H1 (cell line): ENCODE measurements around the gene DESI1. TPM values are rescaled to one million over a fixed set of nuclear protein-coding genes. Genes with fewer than 3 reads are reported as not detected.

Experiments used
- CTCF ChIA-PET: fragments of 300-600 bp; sonication (Branson Sonifier 250); formaldehyde crosslinking; loops from one replicate; lab custom pipeline; 2021; ENCODE audit not compliant: partially characterized antibody; lab: Charles Lee
- POLR2A ChIA-PET: fragments of 300-600 bp; sonication (Branson Sonifier 250); formaldehyde crosslinking; loops from one replicate; lab custom pipeline; 2021; ENCODE audit warnings: inconsistent platforms; ENCODE audit not compliant: partially characterized antibody; lab: Charles Lee
- DNase-seq, 2 experiments: peaks; one replicate each; pipeline versions ENCODE4 v3.0.0 to v3.0.0-alpha.2; 2010 to 2022; ENCODE audit warnings: low spot score in 2 of 2, low read depth in 1 of 2, mixed read lengths in 1 of 2
- FAIRE-seq: peaks from 2 replicates; lab custom pipeline; 2011; peaks lifted over from hg19 to GRCh38; lab: Jason Lieb, UNC
- H2AFZ ChIP-seq: 2 replicates; pipeline ENCODE4 v1.8.1; 2012; ENCODE audit warnings: low read length, inconsistent platforms
- H2AK5ac ChIP-seq: 2 replicates; pipeline ENCODE4 v1.6.1; 2013; ENCODE audit warnings: low read depth, low read length
- H2BK120ac ChIP-seq: replicated peaks from 2 replicates; pipeline ENCODE3; 2013; ENCODE audit warnings: low read depth, low read length, inconsistent platforms
- H2BK12ac ChIP-seq: 2 replicates; pipeline ENCODE4 v1.6.1; 2013; ENCODE audit warnings: low read depth, low read length
- H2BK15ac ChIP-seq: 2 replicates; pipeline ENCODE4 v1.6.1; 2013; ENCODE audit warnings: low read length
- H2BK20ac ChIP-seq: 2 replicates; pipeline ENCODE4 v1.6.1; 2013; ENCODE audit warnings: low read length
- H2BK5ac ChIP-seq: 2 replicates; pipeline ENCODE4 v1.6.1; 2013; ENCODE audit warnings: low read depth, low read length
- H3K14ac ChIP-seq: 2 replicates; pipeline ENCODE4 v1.6.1; 2013; ENCODE audit warnings: inconsistent platforms; ENCODE audit not compliant: insufficient read length
- H3K18ac ChIP-seq: 2 replicates; pipeline ENCODE4 v1.6.1; 2013; ENCODE audit warnings: low read length; ENCODE audit errors: extremely low read depth
- H3K23ac ChIP-seq: 2 replicates; pipeline ENCODE4 v1.6.1; 2013; ENCODE audit warnings: inconsistent platforms; ENCODE audit not compliant: insufficient read length
- H3K23me2 ChIP-seq: 2 replicates; pipeline ENCODE4 v1.6.1; 2013; ENCODE audit warnings: low read depth, low read length
- H3K27ac ChIP-seq: 2 replicates; pipeline ENCODE4 v1.6.1; 2011; ENCODE audit warnings: low read depth, low read length, inconsistent platforms
- H3K27me3 ChIP-seq, 4 experiments: replicated peaks in 1 of 4; 1 replicate in 1 of 4; 2 replicates in 3 of 4; pipeline versions ENCODE4 v1.6.1 to v1.8.1; 2011 to 2013; ENCODE audit warnings: low read length in 3 of 4, mild to moderate bottlenecking in 3 of 4, inconsistent platforms in 2 of 4, mixed read lengths in 2 of 4, moderate library complexity in 1 of 4; ENCODE audit not compliant: control insufficient read depth in 3 of 4, insufficient read depth in 3 of 4; ENCODE audit errors: extremely low read depth in 1 of 4
- H3K36me3 ChIP-seq, 4 experiments: 2 replicates each; pipeline versions ENCODE4 v1.6.1 to v1.8.1; 2011 to 2013; ENCODE audit warnings: mild to moderate bottlenecking in 4 of 4, low read length in 3 of 4, moderate library complexity in 2 of 4, control low read depth in 1 of 4, inconsistent platforms in 1 of 4; ENCODE audit not compliant: insufficient read depth in 4 of 4, control insufficient read depth in 2 of 4
- H3K4ac ChIP-seq: replicated peaks from 2 replicates; pipeline ENCODE3; 2013; ENCODE audit warnings: low read length, low read depth, mixed read lengths, inconsistent platforms; ENCODE audit not compliant: insufficient read length
- H3K4me1 ChIP-seq, 4 experiments: replicated peaks in 1 of 4; 1 replicate in 1 of 4; 2 replicates in 3 of 4; pipeline versions ENCODE4 v1.6.1 to v1.8.1; 2011 to 2013; ENCODE audit warnings: low read length in 3 of 4, inconsistent platforms in 2 of 4, mixed read lengths in 1 of 4; ENCODE audit not compliant: insufficient read depth in 4 of 4, control insufficient read depth in 3 of 4
- H3K4me2 ChIP-seq, 2 experiments: 2 replicates each; pipeline versions ENCODE4 v1.6.1 to v1.8.1; 2011 to 2013; ENCODE audit warnings: low read depth in 2 of 2, low read length in 2 of 2, control low read depth in 1 of 2, inconsistent platforms in 1 of 2, mild to moderate bottlenecking in 1 of 2; ENCODE audit not compliant: insufficient read depth in 1 of 2
- H3K4me3 ChIP-seq, 4 experiments: fragments of 200-600, 300-600 bp in 1 of 4; sonication (generic), shearing (Covaris generic), sonication (Bioruptor Twin) in 1 of 4; 2 replicates each; pipeline versions ENCODE4 v1.5.1 to v1.8.1; 2011 to 2016; ENCODE audit warnings: low read length in 4 of 4, low read depth in 3 of 4, control low read depth in 2 of 4, inconsistent platforms in 2 of 4, mild to moderate bottlenecking in 2 of 4, mixed read lengths in 1 of 4, moderate library complexity in 1 of 4; ENCODE audit not compliant: insufficient read depth in 2 of 4; ENCODE audit errors: extremely low read depth in 1 of 4
- H3K56ac ChIP-seq: replicated peaks from 2 replicates; pipeline ENCODE3; 2013; ENCODE audit warnings: low read depth, mild to moderate bottlenecking, mixed read lengths, low read length, inconsistent platforms; ENCODE audit not compliant: insufficient read length
- H3K79me1 ChIP-seq: 2 replicates; pipeline ENCODE4 v1.6.1; 2013; ENCODE audit warnings: low read depth, low read length, control low read depth
- H3K79me2 ChIP-seq, 2 experiments: 2 replicates each; pipeline versions ENCODE4 v1.6.1 to v1.8.1; 2012 to 2013; ENCODE audit warnings: low read length in 2 of 2, mild to moderate bottlenecking in 2 of 2, inconsistent platforms in 1 of 2; ENCODE audit not compliant: insufficient read depth in 2 of 2, control insufficient read depth in 1 of 2
- H3K9ac ChIP-seq, 4 experiments: replicated peaks in 1 of 4; 1 replicate in 1 of 4; 2 replicates in 3 of 4; pipeline versions ENCODE4 v1.6.1 to v1.8.1; 2011 to 2013; ENCODE audit warnings: low read depth in 3 of 4, low read length in 3 of 4, control low read depth in 2 of 4, mild to moderate bottlenecking in 2 of 4, moderate library complexity in 2 of 4, inconsistent platforms in 1 of 4; ENCODE audit errors: extremely low read depth in 1 of 4
- H3K9me3 ChIP-seq, 2 experiments: 2 replicates each; pipeline versions ENCODE4 v1.6.1 to v1.8.1; 2012 to 2013; ENCODE audit warnings: mild to moderate bottlenecking in 2 of 2, moderate library complexity in 2 of 2, control low read depth in 1 of 2, inconsistent platforms in 1 of 2, low read depth in 1 of 2, low read length in 1 of 2, mixed read lengths in 1 of 2; ENCODE audit not compliant: insufficient read depth in 2 of 2
- H4K20me1 ChIP-seq, 2 experiments: replicated peaks in 1 of 2; 2 replicates each; pipeline versions ENCODE3 to v1.8.1; 2011 to 2013; ENCODE audit warnings: inconsistent platforms in 2 of 2, low read length in 2 of 2, mild to moderate bottlenecking in 1 of 2; ENCODE audit not compliant: insufficient read depth in 2 of 2, control insufficient read depth in 1 of 2
- H4K5ac ChIP-seq: 2 replicates; pipeline ENCODE4 v1.6.1; 2013; ENCODE audit warnings: low read length, low read depth, mixed read lengths, inconsistent platforms; ENCODE audit not compliant: insufficient read length
- H4K8ac ChIP-seq: 2 replicates; pipeline ENCODE4 v1.8.0; 2013; ENCODE audit warnings: mild to moderate bottlenecking, moderate library complexity, low read length, inconsistent platforms; ENCODE audit not compliant: insufficient read depth; ENCODE audit errors: extremely low read depth
- H4K91ac ChIP-seq: replicated peaks from 2 replicates; pipeline ENCODE3; 2013; ENCODE audit warnings: low read length, mixed read lengths, inconsistent platforms; ENCODE audit not compliant: insufficient read length
- CHD1 ChIP-seq: IDR thresholded peaks from 2 replicates; pipeline ENCODE4 v1.6.1; 2012; ENCODE audit warnings: low read depth, low read length, improper control_type of control experiment
- HDAC6 ChIP-seq: IDR thresholded peaks from one replicate; pipeline ENCODE4 v1.7.1; 2012; ENCODE audit warnings: low read depth, mild to moderate bottlenecking, inconsistent platforms, low read length, moderate library complexity
- POLR2A ChIP-seq, 2 experiments: IDR thresholded peaks; 1 replicate in 1 of 2; 2 replicates in 1 of 2; pipeline ENCODE4 v1.6.1; 2011; ENCODE audit warnings: low read depth in 2 of 2, low read length in 2 of 2, mild to moderate bottlenecking in 2 of 2; ENCODE audit errors: control extremely low read depth in 1 of 2
- RBBP5 ChIP-seq: IDR thresholded peaks from 2 replicates; pipeline ENCODE4 v1.7.1; 2012; ENCODE audit warnings: low read depth, mild to moderate bottlenecking, inconsistent platforms, low read length, moderate library complexity, borderline replicate concordance
- SAP30 ChIP-seq: fragments of 300-600 bp; sonication (generic); IDR thresholded peaks from 2 replicates; pipeline ENCODE4 v1.7.1; 2012; ENCODE audit warnings: low read length, moderate library complexity, mild to moderate bottlenecking, inconsistent platforms; ENCODE audit not compliant: insufficient read depth, insufficient replicate concordance
- SIX5 ChIP-seq: IDR thresholded peaks from 2 replicates; pipeline ENCODE4 v1.6.1; 2011; ENCODE audit warnings: mild to moderate bottlenecking, low read depth, low read length
- SP4 ChIP-seq: IDR thresholded peaks from 2 replicates; pipeline ENCODE4 v1.6.1; 2012; ENCODE audit warnings: low read length, inconsistent platforms
- TAF1 ChIP-seq: IDR thresholded peaks from 2 replicates; pipeline ENCODE4 v1.6.1; 2011; ENCODE audit warnings: mild to moderate bottlenecking, low read depth, low read length
- TBP ChIP-seq: IDR thresholded peaks from 2 replicates; pipeline ENCODE4 v1.6.1; 2011; ENCODE audit warnings: low read depth, low read length, improper control_type of control experiment
- TCF12 ChIP-seq: IDR thresholded peaks from 2 replicates; pipeline ENCODE4 v1.6.1; 2011; ENCODE audit warnings: low read depth, mild to moderate bottlenecking, low read length
- WGBS, 2 experiments: shearing (Covaris generic) in 1 of 2; methylation state at CpG; one replicate each; pipeline versions ENCODE4 v1.1.6 to v1.1.7; 2013 to 2015; ENCODE audit warnings: low lambda C conversion rate in 2 of 2, mixed read lengths in 2 of 2, inconsistent platforms in 1 of 2, low coverage in 1 of 2, missing lambda C conversion rate in 1 of 2; ENCODE audit not compliant: insufficient replicate concordance in 2 of 2, insufficient coverage in 1 of 2, insufficient read length in 1 of 2; ENCODE audit errors: extremely low coverage in 1 of 2, missing lambda C conversion rate in 1 of 2; 5-methylcytosine and 5-hydroxymethylcytosine counted together
- polyA plus RNA-seq, 7 experiments: library from polyadenylated mRNA; depleted of rRNA in 3 of 7; stranded (reverse) in 5 of 7; unstranded in 2 of 7; fragments of >200 nt in 5 of 7; fragments of 200-250 nt in 2 of 7; gene quantifications; 1 replicate in 5 of 7; 2 replicates in 1 of 7; 4 replicates in 1 of 7; pipeline versions ENCODE4 v1.2.1 to v1.2.3, GENCODE V29; 2011 to 2013; ENCODE audit warnings: missing spikeins in 2 of 7, mixed read lengths in 2 of 7
- total RNA-seq: library from RNA; stranded (reverse); fragmentation: NEBNext Ultra II Directional; extraction: Animal tissue kit (Norgen Biotek cat#: 25700); gene quantifications from 2 replicates; pipeline ENCODE4 v1.2.1, GENCODE V29; 2021
- TF ChIP-seq, protein P1 (sequence below): IDR thresholded peaks from 2 replicates; pipeline ENCODE4 v1.6.1; 2012; ENCODE audit warnings: low read length, inconsistent platforms
- TF ChIP-seq, protein P2 (sequence below): IDR thresholded peaks from 2 replicates; pipeline ENCODE4 v1.6.1; 2011; ENCODE audit warnings: low read length, improper control_type of control experiment

DESI1 gene
- total and polyA plus RNA-seq, 2 of the 8 experiments (the other 6 are each of a cell fraction or from before 2014, with no cell fraction given), result 27.6 to 34.3 TPM

DNA sequence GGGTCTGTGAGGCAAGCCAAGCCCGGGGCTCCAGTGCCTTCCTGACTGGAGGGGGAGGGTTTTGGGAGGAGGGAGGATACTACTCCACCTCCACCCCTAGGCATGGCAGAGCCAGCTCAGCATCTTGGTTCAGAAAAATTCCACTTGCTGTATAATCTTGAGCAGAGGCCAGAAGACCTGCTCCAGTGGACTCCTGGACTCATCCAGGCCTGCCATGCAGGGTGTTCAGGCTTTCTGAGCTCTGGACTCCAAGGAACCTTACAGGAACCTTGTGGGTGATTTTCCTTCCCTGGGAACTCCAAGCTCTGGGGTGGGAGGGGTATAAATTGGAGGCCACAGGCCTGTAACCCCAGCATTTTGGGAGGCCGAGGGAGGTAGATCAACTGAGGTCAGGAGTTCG lies 50.6 kb downstream of the DESI1 start:
- Histone ChIP-seq H3K79me1 (no peaks in the 10 kb centered on the region), H3K9me3 (no peaks in the 10 kb centered on the region), H2AK5ac (no peak overlapping the region), H4K20me1 (no peaks in the 10 kb centered on the region), H3K23me2 (peaks cover 3% of the 10 kb centered on the region; the same call in 1 of the 2 replicates), H3K4me1 (no peaks in the 10 kb centered on the region; a peak in 1 of 7 replicates), H3K9ac (no peak overlapping the region), H3K23ac (no peak overlapping the region), H3K4me2 (no peak overlapping the region), H3K18ac (no peak overlapping the region), H4K5ac (no peak overlapping the region), H3K14ac (no peak overlapping the region), H2AFZ (no peak overlapping the region), H2BK20ac (no peak overlapping the region), H3K4ac (no peak overlapping the region), H3K56ac (no peak overlapping the region), H4K8ac (no peak overlapping the region), H2BK5ac (no peak overlapping the region), H3K4me3 (no peak overlapping the region), H2BK120ac (no peak overlapping the region), H3K27me3 (0 out of 7 replicates have a peak, but pooled peaks cover 0 to 3% (median 0%) of the 10 kb centered on the region in 4 experiments), H2BK12ac (no peak overlapping the region), H3K36me3 (no peaks in the 10 kb centered on the region), H3K79me2 (no peaks in the 10 kb centered on the region), H2BK15ac (no peak overlapping the region), H3K27ac (no peak overlapping the region), H4K91ac (no peak overlapping the region)
- ChIA-PET POLR2A (interaction anchor here (0.7 to 1.6 kb wide), 4 partner anchors 10 to 123 kb away, joined by 3 to 4 read pairs (median 4); partner anchors contain the start of genes CSDC2 and TOB2), CTCF (interaction anchor here (0.8 to 16.1 kb wide), 4 partner anchors 10 to 27 kb away, joined by 3 to 169 read pairs (median 8); no protein-coding TSS in a partner anchor)
- DNase-seq, result no peak
- WGBS, 2 experiments, result 88% methylated on average over 3 of the region's 3 CpGs; no CpG with 5 or more reads in 1 of the 2 experiments
- FAIRE-seq, result no peak
- TF ChIP-seq, protein P1, sequence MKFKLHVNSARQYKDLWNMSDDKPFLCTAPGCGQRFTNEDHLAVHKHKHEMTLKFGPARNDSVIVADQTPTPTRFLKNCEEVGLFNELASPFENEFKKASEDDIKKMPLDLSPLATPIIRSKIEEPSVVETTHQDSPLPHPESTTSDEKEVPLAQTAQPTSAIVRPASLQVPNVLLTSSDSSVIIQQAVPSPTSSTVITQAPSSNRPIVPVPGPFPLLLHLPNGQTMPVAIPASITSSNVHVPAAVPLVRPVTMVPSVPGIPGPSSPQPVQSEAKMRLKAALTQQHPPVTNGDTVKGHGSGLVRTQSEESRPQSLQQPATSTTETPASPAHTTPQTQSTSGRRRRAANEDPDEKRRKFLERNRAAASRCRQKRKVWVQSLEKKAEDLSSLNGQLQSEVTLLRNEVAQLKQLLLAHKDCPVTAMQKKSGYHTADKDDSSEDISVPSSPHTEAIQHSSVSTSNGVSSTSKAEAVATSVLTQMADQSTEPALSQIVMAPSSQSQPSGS, result no peak
- TF ChIP-seq TBP (no peak), TCF12 (no peak), HDAC6 (no peak), SAP30 (no peak), TAF1 (no peak), POLR2A (IDR thresholded peaks at IDR 0.05; ENCODE audit: control extremely low read depth in 1 of 2, low read depth in 2 of 2, low read length in 2 of 2) (no peak), RBBP5 (no peak), SIX5 (no peak), CHD1 (no peak), SP4 (no peak)
- TF ChIP-seq, protein P2, sequence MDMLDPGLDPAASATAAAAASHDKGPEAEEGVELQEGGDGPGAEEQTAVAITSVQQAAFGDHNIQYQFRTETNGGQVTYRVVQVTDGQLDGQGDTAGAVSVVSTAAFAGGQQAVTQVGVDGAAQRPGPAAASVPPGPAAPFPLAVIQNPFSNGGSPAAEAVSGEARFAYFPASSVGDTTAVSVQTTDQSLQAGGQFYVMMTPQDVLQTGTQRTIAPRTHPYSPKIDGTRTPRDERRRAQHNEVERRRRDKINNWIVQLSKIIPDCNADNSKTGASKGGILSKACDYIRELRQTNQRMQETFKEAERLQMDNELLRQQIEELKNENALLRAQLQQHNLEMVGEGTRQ, result no peak
